Glutamatergic neuron (in vitro differentiated cells): ENCODE data around the gene CEBPA. TPM values are rescaled to one million over a fixed set of nuclear protein-coding genes. Genes with fewer than 3 reads are reported as not detected.

Experiments used
- DNase-seq: peaks from one replicate; pipeline ENCODE4 v3.0.0; 2022
- H3K27ac Mint-ChIP-seq: one replicate; pipeline ENCODE4 v1.8.0; 2020; ENCODE audit warnings: mild to moderate bottlenecking, mixed read lengths, inconsistent platforms; ENCODE audit not compliant: unreplicated experiment
- H3K27me3 Mint-ChIP-seq: one replicate; pipeline ENCODE4 v1.8.0; 2020; ENCODE audit warnings: mild to moderate bottlenecking, moderate library complexity, mixed read lengths, inconsistent platforms; ENCODE audit not compliant: unreplicated experiment
- H3K36me3 Mint-ChIP-seq: one replicate; pipeline ENCODE4 v1.8.0; 2020; ENCODE audit warnings: mild to moderate bottlenecking, mixed read lengths, inconsistent platforms; ENCODE audit not compliant: unreplicated experiment
- H3K4me1 Mint-ChIP-seq: one replicate; pipeline ENCODE4 v1.8.0; 2020; ENCODE audit warnings: mild to moderate bottlenecking, low read depth, mixed read lengths, inconsistent platforms; ENCODE audit not compliant: unreplicated experiment
- H3K4me3 Mint-ChIP-seq: one replicate; pipeline ENCODE4 v1.8.0; 2020; ENCODE audit warnings: mild to moderate bottlenecking, mixed read lengths, inconsistent platforms; ENCODE audit not compliant: unreplicated experiment
- H3K9me3 Mint-ChIP-seq: one replicate; pipeline ENCODE4 v1.8.0; 2020; ENCODE audit warnings: mild to moderate bottlenecking, moderate library complexity, mixed read lengths, inconsistent platforms; ENCODE audit not compliant: unreplicated experiment
- total RNA-seq: library from RNA; stranded (reverse); fragmentation: NEBNext Ultra II Directional; extraction: Animal tissue kit (Norgen Biotek cat#: 25700); gene quantifications from one replicate; pipeline ENCODE4 v1.2.1, GENCODE V29; 2021; ENCODE audit not compliant: unreplicated experiment
- TF ChIP-seq, protein P1 (sequence below): fragments of 200-600 bp; sonication (generic); IDR thresholded peaks from one replicate; pipeline ENCODE4 v1.5.0; 2021; ENCODE audit not compliant: partially characterized antibody, unreplicated experiment

The CEBPA gene
- total RNA-seq, 1 donor from 2014 or later, result 0.66 TPM

DNA sequence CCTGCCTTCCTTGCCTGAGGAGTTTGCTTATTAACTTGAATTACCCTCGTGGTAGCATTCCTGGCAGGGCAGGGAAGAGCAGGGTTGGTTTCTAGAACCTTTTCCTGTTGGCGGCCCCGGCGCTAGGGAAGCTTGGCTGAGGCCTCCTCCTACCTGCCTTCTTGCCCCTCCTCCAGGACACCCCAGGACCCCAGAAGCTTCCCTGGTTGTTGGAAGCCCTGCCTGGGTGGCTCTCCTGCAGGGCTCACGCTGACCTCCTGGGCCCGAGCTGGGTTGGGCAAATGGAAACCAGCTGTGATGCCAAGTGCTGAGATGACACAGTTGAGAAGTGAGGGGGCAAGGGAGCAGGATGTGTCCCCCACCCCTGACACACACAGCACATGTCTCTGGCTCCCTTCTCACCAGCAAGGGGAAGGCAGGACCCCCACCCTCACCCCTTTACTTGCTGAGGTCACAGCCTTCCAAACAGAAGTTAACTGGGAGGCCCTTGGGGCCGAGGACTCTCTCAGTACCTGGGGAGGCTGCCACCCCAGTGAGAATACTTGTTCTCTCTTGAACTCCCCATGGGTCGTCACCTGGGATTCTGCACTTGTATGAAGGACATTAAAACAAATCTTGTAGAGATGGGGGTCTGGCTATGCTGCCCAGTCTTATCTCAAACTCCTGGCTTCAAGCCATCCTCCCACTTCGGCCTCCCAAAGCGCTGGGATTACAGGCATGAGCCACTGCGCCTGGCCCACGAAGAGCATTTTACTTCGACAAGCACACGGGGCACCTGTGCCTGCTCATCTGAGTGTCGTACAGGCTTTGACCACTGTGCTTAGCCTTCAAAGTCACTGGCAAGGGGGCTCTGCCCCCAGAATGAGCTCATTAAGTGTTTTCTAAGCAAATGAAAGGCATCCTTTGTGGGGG, 10.5 kb downstream of the CEBPA start:
- Mint-ChIP-seq H3K27ac (no peak overlapping the region), H3K36me3 (peaks cover 5% of the 10 kb centered on the region), H3K27me3 (peaks cover 2% of the 10 kb centered on the region), H3K9me3 (peaks cover 6% of the 10 kb centered on the region), H3K4me1 (no peaks in the 10 kb centered on the region), H3K4me3 (no peak overlapping the region)
- TF ChIP-seq, protein P1, sequence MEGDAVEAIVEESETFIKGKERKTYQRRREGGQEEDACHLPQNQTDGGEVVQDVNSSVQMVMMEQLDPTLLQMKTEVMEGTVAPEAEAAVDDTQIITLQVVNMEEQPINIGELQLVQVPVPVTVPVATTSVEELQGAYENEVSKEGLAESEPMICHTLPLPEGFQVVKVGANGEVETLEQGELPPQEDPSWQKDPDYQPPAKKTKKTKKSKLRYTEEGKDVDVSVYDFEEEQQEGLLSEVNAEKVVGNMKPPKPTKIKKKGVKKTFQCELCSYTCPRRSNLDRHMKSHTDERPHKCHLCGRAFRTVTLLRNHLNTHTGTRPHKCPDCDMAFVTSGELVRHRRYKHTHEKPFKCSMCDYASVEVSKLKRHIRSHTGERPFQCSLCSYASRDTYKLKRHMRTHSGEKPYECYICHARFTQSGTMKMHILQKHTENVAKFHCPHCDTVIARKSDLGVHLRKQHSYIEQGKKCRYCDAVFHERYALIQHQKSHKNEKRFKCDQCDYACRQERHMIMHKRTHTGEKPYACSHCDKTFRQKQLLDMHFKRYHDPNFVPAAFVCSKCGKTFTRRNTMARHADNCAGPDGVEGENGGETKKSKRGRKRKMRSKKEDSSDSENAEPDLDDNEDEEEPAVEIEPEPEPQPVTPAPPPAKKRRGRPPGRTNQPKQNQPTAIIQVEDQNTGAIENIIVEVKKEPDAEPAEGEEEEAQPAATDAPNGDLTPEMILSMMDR, result no peak
- DNase-seq, result no peak

DNA sequence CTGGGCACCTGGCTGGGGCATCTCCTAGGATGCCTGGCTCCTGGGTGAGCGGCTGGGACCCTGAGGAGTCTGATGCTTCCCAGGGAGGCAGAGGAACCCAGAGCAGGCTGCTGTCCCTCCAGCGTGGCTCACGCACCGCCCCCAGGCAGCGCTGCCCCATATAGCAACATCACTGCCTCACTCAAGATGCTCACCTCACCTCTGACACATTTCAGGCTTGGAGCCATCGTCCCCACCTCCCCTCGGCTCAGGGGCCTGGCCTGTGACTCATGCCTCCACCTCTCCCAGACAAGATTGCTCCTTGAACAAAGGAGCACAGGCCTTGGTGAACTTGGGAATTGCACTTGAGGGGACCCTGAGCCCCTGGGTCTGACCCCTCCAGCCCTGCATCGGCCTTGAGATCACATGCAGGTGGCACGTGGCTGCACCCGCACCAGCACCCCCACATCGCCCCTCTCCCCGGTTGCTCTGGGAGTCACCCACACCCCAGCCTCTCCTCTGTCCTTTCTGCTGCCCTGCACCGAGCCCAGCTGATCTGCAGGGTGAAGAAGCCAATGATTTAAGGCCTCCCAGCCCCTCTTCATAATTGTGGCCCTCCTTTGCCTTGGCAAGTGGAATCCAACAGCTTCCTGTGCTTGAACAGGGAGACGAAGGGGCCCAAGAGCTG, 11.2 kb downstream of the CEBPA start:
- Mint-ChIP-seq H3K36me3 (peaks cover 5% of the 10 kb centered on the region), H3K4me1 (no peaks in the 10 kb centered on the region), H3K27me3 (peaks cover 3% of the 10 kb centered on the region), H3K4me3 (no peak overlapping the region), H3K27ac (no peak overlapping the region), H3K9me3 (peaks cover 5% of the 10 kb centered on the region)
- no peak for DNase-seq
- TF ChIP-seq, protein P1, result no peak

DNA sequence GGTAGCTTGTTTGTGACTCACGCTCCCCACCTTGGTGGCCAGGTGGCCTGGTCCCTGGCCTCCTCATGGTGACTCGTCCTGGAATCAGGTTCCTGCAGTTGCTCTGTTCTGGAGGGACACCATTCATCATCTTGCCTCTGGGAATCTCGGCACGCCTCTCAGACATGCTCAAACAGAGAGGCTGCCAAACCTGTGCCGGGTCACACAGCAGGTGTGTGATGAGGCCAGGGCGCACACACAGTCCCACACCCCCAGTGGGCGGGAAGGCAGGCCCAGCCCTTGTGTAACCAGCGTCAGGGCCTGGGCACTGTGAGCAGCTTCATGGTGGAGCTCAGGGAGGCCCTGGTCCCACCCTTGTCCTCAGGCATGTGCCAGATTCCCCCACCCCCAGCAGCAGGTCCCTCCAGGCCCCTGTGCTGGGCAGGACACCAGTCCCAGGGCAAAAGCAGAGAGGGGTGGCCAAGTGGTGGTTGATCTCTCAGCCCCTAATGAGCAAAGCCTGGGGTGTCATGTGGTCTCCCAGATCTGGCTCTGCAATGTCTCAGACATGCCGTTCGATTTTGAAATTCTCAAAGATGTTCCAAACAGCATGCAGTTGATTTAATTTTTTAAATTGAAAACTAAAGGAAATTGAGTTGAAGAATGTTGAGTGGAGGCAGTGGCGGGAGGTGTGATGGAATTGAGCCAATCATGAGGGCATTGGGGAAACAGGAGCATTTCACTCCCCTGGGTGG, 12.1 kb downstream of the CEBPA start:
- H3K9me3 Mint-ChIP-seq, result peaks cover 5% of the 10 kb centered on the region
- no peak overlapping the region for H3K4me3 Mint-ChIP-seq
- H3K36me3 Mint-ChIP-seq, result peaks cover 5% of the 10 kb centered on the region
- H3K27me3 Mint-ChIP-seq, result peaks cover 3% of the 10 kb centered on the region
- H3K27ac Mint-ChIP-seq, result no peak overlapping the region
- TF ChIP-seq, protein P1, result no peak
- no peaks in the 10 kb centered on the region for H3K4me1 Mint-ChIP-seq
- DNase-seq, result no peak

DNA sequence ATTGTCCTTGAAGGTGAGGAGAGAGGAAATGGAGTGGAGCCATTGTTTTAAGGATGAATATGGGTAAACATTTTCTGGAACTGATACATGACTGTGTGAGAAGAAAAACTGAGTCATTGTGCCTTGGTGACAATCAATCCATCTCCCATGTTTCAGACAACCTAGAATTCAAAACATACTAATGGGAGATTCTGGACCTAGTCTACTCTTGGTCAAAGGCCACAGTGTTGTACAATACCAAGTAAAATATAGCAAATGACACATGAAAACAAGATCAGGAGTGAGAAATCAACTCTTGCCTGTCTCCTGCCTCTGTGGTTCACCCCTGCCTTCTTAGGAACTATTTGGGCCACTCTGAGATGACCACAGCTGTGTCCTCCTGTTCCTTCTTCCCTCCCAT, 13.1 kb downstream of the CEBPA start:
- no peak for DNase-seq
- H3K4me3 Mint-ChIP-seq, result no peak overlapping the region
- TF ChIP-seq, protein P1, result no peak
- H3K9me3 Mint-ChIP-seq, result peaks cover 5% of the 10 kb centered on the region
- H3K27me3 Mint-ChIP-seq, result peaks cover 3% of the 10 kb centered on the region
- H3K36me3 Mint-ChIP-seq, result peaks cover 5% of the 10 kb centered on the region
- no peaks in the 10 kb centered on the region for H3K4me1 Mint-ChIP-seq
- no peak overlapping the region for H3K27ac Mint-ChIP-seq
